ENCODE results near the gene EBLN2.

Gene EBLN2

GRCh38 chr3:73061416-73061815, at the start of gene EBLN2:
TSS of gene EBLN2 (plus strand) at chr3:73061659. CDS start at chr3:73062082, 423 bp downstream.
- DNase-seq (ENCODE audit: low spot score): no peak

GRCh38 chr3:73018298-73018697, 43.2 kb upstream of the EBLN2 start:
- DNase-seq (ENCODE audit: low spot score): no peak

GRCh38 chr3:73018790-73019441, 42.5 kb upstream of the EBLN2 start:
- DNase-seq (ENCODE audit: low spot score): no peak

GRCh38 chr3:73021301-73021835, 40.1 kb upstream of the EBLN2 start:
- DNase-seq (ENCODE audit: low spot score): no peak

GRCh38 chr3:73024836-73025235, 36.6 kb upstream of the EBLN2 start:
- no peak for DNase-seq (ENCODE audit: low spot score)

GRCh38 chr3:73026111-73026759, 35.2 kb upstream of the EBLN2 start:
- DNase-seq (ENCODE audit: low spot score): no peak

GRCh38 chr3:73026760-73027113, 34.7 kb upstream of the EBLN2 start:
- no peak for DNase-seq (ENCODE audit: low spot score)

- no peak for DNase-seq (ENCODE audit: low spot score)
Measured at GRCh38 chr3:73028803-73029202, 32.7 kb upstream of the EBLN2 start.

GRCh38 chr3:73029321-73029796, 32.1 kb upstream of the EBLN2 start:
- no peak for DNase-seq (ENCODE audit: low spot score)

GRCh38 chr3:73030073-73030597, 31.3 kb upstream of the EBLN2 start:
- DNase-seq (ENCODE audit: low spot score): no peak

- DNase-seq (ENCODE audit: low spot score): no peak
Measured at GRCh38 chr3:73031573-73032103, 29.8 kb upstream of the EBLN2 start.

GRCh38 chr3:73036694-73037591, 24.5 kb upstream of the EBLN2 start:
- no peak for DNase-seq (ENCODE audit: low spot score)

GRCh38 chr3:73041537-73041936, 19.9 kb upstream of the EBLN2 start:
- DNase-seq (ENCODE audit: low spot score): no peak

- DNase-seq (ENCODE audit: low spot score): no peak
Measured at GRCh38 chr3:73043414-73043813, 18.0 kb upstream of the EBLN2 start.

GRCh38 chr3:73045391-73045790, 16.1 kb upstream of the EBLN2 start:
- no peak for DNase-seq (ENCODE audit: low spot score)

- DNase-seq (ENCODE audit: low spot score): no peak
Measured at GRCh38 chr3:73046195-73046594, 15.3 kb upstream of the EBLN2 start.

- DNase-seq (ENCODE audit: low spot score): no peak
Measured at GRCh38 chr3:73049319-73049718, 12.1 kb upstream of the EBLN2 start.

- no peak for DNase-seq (ENCODE audit: low spot score)
Measured at GRCh38 chr3:73052857-73053256, 8.6 kb upstream of the EBLN2 start.

GRCh38 chr3:73055583-73055982, 5.9 kb upstream of the EBLN2 start:
- no peak for DNase-seq (ENCODE audit: low spot score)

GRCh38 chr3:73056014-73056844, 5.2 kb upstream of the EBLN2 start:
- DNase-seq (ENCODE audit: low spot score): peak; percentile 36

GRCh38 chr3:73056845-73057150, 4.7 kb upstream of the EBLN2 start:
- DNase-seq (ENCODE audit: low spot score): no peak

Measured in kidney capillary endothelial cell (primary cell).